GM18519 (cell line): ENCODE results near the gene DNM3.

ENCODE experiments used
- ATAC-seq: cut with Tn5 transposase; IDR thresholded peaks from one replicate; pipeline ENCODE4 v1.9.1; 2021; ENCODE audit warnings: mild to moderate bottlenecking, moderate library complexity; ENCODE audit not compliant: unreplicated experiment, low FRiP score

The DNM3 gene

DNA sequence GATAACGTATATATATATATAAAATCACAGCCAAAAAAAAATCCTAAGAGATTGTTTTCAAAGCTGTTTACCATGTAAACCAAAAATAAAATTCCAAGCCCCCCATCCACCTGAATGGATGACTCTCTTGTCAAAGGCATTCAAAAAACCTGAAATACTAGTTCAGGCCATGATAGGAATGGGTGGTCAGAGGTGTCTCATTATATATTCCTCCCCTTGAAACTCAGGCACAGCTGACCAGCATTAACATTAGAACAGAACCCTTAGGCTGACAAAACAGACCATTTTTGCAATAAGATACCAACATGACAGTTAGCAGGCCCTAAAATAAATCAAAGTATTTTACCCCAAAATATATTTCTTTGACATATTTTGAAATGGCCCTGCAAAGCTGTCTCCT lies 122.5 kb downstream of the DNM3 start:
- ATAC-seq, result no peak

DNA sequence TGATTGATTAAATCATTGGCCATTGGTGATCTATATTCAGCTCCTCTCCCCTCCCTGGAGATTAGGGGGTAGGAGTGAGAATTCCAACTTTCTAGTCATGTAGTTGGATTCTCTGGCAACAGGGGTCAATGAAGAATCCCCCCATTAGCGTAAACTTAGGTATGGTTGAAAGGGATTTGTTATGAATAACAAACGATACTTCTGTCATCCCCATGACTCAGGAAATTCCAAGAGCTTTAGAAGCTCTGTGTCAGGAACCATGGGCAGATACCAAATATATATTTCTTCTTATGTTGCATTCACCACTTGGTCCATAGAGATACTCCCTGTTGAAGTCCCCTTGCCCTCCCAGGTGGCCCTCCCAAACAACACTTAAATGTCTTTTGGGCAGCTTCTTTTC lies 124.5 kb downstream of the DNM3 start:
- ATAC-seq, result no peak

DNA sequence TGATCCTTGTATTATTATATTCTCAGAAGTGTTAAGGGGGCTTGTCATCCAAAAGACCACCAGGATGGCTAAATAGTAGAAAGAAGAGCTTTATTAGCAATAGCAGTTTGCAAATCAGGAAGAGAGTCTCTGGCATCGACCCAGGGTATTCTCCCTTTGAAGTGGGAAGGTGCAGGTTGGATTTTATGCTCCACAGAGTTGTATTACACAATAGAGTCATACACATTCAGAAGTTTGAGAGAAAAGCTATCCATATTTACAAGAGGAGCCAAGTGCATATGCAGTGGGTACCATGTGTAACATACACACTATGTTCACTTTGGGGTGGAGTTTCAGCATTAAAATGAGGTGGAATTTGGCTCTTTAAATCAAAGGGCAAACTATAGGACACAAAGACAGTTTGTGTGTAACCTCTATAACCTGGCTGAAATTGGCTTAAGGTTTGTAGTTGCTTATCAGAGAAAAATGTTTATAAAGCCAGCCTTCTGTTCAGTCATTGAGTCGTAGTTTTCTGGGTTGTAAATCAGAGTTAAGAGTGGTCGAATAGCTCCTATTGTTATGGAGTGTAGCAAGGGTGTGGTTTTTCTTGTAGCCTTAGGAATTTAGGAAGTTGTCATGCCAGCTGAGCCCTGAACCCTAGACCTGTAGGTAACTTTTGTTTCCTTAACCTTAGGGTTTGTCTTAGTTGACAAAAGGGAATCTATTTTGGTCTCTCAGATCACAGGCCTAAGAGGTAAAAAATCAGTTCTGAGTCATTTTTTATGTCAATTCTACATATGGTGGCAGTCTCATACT lies 125.3 kb downstream of the DNM3 start:
- no peak for ATAC-seq

- ATAC-seq, result no peak
Measured at GRCh38 chr1:171969226-171969625, 127.9 kb downstream of the DNM3 start.

DNA sequence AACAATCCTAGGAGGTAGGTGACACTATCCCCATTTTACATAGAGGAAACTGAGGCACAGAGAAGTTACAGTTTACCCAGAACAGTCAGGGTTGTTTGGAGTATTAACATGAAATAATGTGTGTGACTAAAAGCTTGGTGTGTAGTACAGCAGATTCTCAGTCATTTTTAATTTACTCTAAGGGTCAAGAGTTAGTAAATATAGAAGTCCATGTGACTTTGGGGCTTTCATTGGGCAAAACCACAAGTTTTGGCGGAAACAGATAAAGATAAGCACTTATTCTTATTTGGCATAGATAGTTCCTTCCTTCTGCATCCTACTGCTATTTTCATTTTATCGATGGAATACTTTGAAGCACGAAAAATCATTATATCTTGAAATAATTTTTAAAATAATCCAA lies 128.5 kb downstream of the DNM3 start:
- no peak for ATAC-seq

DNA sequence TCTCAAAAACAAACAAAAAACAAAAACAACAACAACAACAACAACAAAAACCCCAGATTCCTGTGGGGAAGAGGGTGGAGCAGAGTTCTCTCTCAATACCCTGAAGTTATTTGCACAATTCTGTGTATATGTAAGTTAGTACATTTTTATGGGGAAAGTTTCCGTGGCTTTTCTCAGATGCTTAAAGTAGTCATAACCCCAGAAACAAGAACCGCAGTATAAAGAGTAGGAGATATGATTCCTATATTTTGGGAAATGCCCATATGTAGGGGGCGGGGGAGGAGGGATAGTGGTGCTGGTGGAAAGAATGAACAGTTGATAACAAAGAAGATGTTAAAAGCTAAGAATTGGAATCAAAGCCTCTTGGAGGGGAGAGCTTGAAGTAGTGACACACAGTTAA lies 131.5 kb downstream of the DNM3 start:
- no peak for ATAC-seq

DNA sequence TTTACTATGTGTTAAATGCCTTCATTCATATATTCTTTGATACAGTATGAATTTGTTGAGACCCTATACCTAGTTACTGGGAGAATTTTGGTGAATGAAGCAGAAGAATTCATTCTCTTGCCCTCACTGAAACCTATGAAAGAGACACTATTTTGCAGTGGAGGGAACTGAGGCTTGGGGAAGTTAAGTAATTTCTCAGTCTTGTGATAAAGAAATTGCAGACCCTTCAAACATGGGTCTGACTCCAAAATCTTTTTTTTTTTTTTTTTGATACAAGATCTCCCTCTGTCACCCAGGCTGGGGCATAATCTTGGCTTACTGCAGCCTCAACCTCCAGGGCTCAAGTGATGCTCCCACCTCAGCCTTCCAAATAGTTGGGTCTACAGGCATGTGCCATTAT lies 132.1 kb downstream of the DNM3 start:
- no peak for ATAC-seq

DNA sequence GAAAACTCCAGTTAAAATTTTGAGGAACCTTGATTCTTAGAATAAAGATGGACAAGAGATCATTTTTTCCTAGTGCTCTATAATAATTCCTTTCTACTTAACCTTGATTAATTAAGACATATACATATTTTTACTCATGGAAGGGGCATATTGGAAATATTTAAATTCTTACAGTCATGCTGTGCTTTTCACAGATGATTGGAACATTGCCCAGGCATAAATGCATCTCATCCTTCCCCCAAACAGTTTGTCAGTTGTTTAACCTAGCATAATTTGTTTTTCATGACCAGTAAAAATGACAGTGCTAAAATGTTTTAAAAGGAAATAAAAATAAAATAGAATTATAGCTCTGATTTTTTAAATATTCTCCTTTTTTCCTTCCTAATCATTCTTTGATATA lies 140.0 kb downstream of the DNM3 start:
- no peak for ATAC-seq

- no peak for ATAC-seq
Measured at GRCh38 chr1:171983584-171983983, 142.3 kb downstream of the DNM3 start.

- no peak for ATAC-seq
Measured at GRCh38 chr1:171984262-171984661, 143.0 kb downstream of the DNM3 start.

GRCh38 chr1:171984850-171985485 lies 143.7 kb downstream of the DNM3 start:
- ATAC-seq, result no peak

DNA sequence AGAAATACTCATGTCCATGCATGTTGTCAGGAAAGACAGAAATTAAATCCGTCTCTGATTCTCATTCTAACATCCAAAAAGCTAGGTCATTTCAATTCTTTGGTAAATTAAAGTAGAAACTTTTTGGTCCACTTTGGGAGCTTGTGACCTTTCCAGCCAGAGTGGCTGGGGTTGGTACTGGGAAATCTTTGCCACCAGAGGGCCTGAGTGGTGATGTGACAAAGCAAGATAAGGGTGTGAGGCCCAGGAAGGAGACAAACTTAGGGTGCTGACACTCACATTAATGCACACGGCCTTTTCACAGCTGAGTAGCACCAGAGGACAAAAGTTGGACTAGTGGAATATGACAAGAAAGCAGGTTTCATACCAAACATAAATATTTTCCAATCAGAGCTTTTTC lies 144.3 kb downstream of the DNM3 start:
- ATAC-seq, result no peak

DNA sequence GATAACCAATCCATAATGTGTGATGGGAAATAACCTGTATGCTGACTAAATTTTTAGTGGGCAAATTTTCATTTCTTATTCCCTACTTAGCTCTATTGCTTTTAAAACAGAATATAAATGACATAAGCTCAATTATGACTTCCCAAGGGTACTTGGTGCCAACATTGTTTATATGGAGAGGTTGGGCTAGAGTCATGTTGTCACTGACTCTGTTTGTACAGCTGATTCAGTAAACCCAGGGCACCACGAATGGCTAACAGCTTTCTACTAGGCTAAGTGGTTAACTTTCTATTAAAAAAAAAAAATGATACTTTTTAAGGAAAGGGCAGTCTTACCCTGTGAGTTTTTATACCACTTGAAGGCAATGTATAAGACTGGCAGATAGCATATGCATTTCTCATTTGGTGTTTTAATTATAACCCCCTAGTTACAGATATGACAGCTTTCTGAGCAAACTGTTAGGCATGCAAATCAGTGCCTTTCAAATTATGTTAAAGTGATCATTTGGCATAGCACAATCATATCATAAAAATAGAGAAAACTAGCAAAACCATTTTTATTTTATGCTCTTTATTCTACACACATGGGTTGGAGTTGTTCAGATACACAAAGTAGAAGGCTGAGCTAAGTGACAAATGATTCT lies 147.1 kb downstream of the DNM3 start:
- no peak for ATAC-seq

- ATAC-seq, result no peak
Measured at GRCh38 chr1:171990371-171990770, 149.1 kb downstream of the DNM3 start.

GRCh38 chr1:171994293-171994692 lies 153.0 kb downstream of the DNM3 start:
- ATAC-seq, result no peak

DNA sequence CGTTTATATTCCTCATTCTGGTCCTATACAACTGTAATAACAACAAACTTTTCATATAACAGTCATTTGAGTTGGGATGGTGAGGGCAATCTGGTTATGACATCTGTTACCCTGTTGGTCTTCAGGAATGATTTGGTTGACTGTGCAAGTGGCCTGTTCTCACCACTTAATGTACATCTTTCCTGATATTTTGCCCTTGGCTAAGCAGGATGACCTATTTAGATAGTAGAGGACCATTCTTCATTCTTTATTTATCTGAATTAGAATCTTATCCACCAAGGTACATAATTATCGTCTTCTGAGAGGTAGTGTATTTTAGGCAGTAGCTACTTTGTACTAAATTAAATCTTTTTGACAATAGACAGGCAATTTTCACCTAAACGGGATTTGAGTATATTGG lies 154.3 kb downstream of the DNM3 start:
- ATAC-seq, result no peak

GRCh38 chr1:171997936-171998335 lies 156.6 kb downstream of the DNM3 start:
- ATAC-seq, result no peak

DNA sequence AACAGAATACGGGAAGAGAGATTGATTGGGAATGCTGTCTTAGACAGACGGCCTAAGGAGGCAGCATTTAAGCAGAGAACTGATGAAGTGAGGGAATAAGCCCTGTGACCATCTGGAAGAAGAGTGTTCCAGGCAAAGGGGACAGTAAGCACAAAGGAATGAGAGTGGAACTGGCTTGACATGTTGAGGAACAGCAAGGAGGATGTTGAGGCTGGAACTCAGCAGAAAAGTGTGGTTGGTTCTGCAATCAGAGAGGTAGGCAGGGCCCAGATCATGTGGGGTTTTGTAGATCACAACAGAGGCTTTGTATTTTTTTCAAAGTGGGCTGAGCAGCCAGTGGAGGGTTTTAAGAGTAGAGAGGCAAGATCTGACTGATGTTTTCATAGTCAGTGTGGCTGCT lies 157.4 kb downstream of the DNM3 start:
- no peak for ATAC-seq

GRCh38 chr1:171999756-172000155 lies 158.5 kb downstream of the DNM3 start:
- no peak for ATAC-seq

DNA sequence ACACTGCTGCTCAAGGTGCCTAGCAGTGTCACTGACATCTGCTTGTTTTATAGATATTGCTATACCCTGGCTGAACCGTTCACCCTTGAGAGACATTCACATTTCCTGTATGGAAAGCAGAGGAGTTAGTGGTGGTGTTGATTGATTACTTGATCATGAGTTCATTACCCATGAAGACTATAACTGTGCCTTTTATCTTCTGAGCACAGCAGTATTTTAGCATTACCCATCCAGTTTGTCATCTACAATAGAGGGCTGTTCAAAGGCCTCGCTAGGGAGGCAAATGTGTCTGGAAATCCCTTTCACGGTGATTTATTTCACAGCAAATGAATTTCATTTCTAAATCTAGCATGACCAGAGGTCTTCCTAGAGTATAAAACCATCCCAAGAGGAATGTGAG lies 160.0 kb downstream of the DNM3 start:
- ATAC-seq, result no peak

GRCh38 chr1:172002725-172003345 lies 161.5 kb downstream of the DNM3 start:
- ATAC-seq, result no peak
